ENCODE data around the gene SPATS2. TPM values are rescaled to one million over a fixed set of nuclear protein-coding genes. Genes with fewer than 3 reads are reported as not detected.

The SPATS2 gene
- total and polyA plus RNA-seq, 10 of the 15 experiments (the other 5 are each of a cell fraction or from before 2014, with no cell fraction given) = 9.0 to 54.2 (median 27.5) TPM

- TF ChIP-seq HSF1 (IDR thresholded peaks at IDR 0.05; ENCODE audit: low read depth, low read length) (no peak), SRF (IDR thresholded peaks at IDR 0.05; ENCODE audit: low read depth in 2 of 2, low read length in 2 of 2) (no peak), NFIC (IDR thresholded peaks at IDR 0.05; ENCODE audit: low read depth, low read length) (no peak), DPF2 (IDR thresholded peaks at IDR 0.05) (no peak), TBL1XR1 (IDR thresholded peaks at IDR 0.05; ENCODE audit: low read depth, low read length) (no peak), ZBTB4 (CRISPR knock-in tag; IDR thresholded peaks at IDR 0.05) (no peak), NR2C1 (IDR thresholded peaks at IDR 0.05) (no peak), ZBTB33 (IDR thresholded peaks at IDR 0.05) (no peak), SMAD5 (IDR thresholded peaks at IDR 0.05; ENCODE audit: low read depth) (no peak), SMARCA5 (IDR thresholded peaks at IDR 0.05) (no peak), MEF2A (IDR thresholded peaks at IDR 0.05; ENCODE audit: insufficient read depth, low read depth, low read length) (no peak), NFYB (IDR thresholded peaks at IDR 0.05; ENCODE audit: insufficient read depth, low read depth, low read length) (no peak)
These were observed 20.5 kb upstream of the SPATS2 start, which contains the start of gene DNAJC22 (continued) for GRCh38 chr12:49346659-49347310.
